ENCODE data around the gene FAM13A.

Gene FAM13A

DNA sequence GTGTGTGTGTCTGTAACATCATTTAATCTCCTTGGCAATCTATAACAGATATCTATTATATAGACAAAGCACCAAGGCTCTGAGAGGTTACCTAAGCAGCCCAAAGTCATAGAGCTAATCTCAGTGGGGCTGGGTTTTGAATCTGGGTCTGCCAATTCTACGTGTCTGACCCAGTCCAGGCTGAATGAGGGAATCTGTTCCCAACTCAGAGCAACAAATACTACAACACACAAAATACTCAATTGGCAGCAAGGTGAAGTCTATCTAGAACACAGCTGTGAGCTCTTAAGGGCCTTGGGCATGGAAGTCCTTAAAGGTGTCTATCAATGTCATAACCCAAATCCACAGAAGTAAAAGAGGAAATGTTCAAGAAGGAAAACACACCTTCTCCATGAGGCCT lies 311.8 kb downstream of the FAM13A start:
- DNase-seq (ENCODE audit: low read depth) = no peak

DNA sequence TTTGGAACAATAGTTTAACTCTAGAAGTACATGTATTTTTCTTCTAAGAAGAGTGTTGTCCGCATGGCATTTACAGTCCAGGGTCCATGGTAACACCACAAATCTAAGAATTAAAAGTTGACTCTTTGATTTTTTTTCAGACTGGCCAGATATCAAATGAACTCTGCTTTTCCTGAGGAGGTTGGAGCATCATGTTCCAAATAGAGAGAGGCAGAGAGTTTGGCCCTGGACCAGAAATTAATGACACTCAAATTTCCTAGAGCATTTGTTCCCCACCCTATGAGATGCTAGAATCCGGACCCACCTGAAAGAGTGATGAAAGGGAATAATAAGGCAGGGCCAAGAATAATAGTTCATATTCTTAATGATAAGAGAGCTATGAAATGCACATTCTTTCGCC lies 312.4 kb downstream of the FAM13A start:
- DNase-seq (ENCODE audit: low read depth) = no peak

DNA sequence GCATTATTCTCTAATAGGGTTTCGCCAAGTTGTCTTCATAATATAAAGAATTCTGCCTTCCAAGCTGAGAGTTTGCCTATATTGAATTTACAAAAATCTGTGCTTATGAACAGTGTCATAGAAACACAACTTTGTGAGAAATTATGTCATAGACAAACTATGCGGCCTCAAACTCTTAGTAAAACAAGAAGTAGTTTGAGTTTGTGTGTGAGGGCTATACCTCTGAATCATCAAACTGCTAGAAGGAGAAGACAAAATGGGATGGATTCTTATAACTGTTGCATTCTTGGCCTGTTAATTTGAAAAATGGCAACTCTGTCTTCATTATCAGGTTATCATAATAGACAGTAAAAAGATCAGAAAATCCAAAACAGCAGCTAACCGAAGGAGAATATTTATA lies 313.3 kb downstream of the FAM13A start:
- peak; percentile 40 for DNase-seq (ENCODE audit: low read depth)

DNA sequence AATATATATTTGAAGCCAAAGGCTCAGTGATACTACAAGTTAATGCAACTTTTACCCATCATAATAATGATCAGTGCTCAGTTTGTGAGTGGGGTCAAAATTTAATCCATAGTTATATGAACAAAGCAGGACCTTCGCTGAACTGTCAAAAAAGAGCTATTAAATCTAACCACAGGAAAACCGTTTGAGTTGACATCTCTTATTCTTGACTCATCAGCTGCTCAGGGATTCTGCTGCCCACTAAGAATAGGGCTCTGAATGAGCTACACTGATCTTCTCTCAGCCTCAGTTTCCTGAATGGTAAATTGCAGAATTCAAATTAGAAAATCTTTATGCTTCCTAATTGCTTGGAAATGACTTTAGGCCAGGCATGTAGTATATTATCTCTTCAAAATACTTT lies 314.4 kb downstream of the FAM13A start:
- no peak for DNase-seq (ENCODE audit: low read depth)

DNA sequence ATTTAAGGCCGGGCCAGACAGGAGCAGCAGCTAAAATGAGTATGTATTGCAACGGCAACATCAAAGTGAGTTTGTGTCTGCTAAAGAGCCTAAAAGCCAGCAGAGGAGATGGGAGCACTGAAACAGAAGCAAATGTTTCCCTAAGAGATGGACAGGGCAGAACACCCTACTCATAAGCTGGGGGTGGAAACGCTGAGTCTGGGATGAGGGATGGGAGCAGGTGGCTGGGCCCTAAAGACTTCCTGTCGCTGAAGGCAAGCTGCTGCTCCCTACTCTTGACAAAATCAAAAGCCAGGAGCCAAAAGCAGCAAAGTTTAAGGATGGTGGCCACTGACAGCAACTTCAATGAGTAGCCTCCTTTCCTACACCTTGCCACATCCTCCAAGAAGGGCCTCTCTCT lies 318.8 kb downstream of the FAM13A start:
- no peak for DNase-seq (ENCODE audit: low read depth)

DNA sequence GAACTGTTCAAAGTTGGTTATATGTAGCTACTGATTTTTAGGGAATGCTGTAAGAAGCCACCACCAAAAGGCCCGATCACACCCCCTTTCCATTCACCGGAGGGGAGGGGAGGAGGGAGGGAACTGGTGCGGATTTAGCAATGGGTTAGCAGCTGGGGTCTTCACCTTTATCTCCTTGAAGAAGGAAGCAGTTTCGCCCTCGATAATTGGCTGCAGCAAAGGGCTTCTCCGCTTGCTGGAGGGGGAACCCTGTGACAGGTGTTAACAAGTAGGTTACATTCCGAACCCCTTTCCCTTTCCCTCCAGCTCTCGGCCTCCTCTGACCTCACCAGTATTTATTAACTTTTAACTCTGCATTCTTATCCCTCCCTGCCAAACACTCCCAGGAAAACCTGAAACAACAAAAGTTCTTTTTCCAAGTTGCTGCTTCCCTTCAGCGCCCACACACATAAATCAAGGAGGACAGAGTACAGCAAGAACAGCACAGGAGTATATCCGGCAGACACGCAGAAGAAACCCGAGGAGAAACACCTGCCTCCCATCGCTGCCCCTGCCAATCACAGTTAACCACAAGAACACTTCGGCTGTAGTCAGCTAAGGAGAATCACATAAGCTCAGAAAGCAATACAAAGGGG lies 319.6 kb downstream of the FAM13A start:
- DNase-seq (ENCODE audit: low read depth) = no peak

DNA sequence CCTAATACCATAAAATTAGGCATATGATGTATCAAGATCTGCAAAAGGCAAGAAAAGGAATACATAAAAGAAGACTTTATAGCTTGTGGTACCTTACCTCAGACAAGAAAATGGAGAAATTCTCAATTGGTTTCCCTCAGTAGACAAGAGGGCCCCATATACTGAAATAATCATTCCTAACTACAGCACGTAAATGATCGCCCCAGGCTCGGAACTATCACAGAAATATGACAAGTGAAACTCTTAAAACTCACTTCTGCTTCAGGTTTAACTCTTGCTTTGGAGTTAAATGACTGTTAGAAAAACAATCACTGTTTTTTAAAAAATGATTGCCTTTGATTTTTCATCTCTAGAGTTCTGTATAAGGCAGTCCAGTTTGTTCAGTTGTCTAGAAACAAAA lies 320.7 kb downstream of the FAM13A start:
- no peak for DNase-seq (ENCODE audit: low read depth)

DNA sequence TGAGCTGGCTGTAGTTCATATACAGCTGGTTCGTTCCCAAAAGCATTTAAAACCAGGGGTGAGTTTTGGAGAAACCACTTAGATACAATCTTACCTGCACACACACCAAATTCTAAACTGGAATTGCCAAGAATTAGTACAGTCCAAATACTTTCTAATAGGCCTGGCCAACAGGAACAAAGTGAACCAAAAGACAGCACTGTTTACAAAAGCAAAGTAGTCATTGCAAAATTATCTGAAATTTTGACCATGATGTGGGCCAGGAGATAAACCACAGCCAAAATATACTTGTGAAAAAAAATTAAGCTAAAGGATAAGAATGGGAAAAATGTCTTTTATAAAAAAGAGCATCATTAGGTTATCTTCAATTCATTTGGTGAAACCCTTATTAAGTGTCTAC lies 321.4 kb downstream of the FAM13A start:
- no peak for DNase-seq (ENCODE audit: low read depth)

DNA sequence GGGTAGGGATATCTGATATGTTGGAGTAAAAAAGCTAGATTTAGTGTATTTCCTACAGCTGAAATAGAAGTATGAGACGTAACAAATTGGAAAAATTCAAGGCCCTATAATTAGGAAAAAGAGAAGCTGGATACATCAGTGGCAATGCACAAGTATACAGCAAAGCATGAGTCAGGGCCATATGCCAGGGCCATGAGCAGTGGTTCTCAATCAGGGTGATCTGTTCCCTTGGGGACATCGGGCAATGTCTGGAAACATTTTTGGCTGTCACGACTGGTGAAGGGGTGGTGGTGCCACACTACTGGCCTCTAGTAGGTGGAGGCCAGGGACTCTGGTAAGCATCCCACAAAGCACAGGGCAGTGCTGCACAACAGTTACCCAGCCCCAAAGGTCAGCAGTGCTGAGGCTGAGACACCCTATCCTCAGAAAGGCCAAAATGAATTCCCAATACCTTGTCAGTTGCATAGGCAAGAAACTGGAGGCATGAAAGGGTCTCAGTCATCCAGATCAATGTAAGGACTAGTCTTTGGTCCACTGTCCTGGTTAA lies 322.5 kb downstream of the FAM13A start:
- no peak for DNase-seq (ENCODE audit: low read depth)

DNA sequence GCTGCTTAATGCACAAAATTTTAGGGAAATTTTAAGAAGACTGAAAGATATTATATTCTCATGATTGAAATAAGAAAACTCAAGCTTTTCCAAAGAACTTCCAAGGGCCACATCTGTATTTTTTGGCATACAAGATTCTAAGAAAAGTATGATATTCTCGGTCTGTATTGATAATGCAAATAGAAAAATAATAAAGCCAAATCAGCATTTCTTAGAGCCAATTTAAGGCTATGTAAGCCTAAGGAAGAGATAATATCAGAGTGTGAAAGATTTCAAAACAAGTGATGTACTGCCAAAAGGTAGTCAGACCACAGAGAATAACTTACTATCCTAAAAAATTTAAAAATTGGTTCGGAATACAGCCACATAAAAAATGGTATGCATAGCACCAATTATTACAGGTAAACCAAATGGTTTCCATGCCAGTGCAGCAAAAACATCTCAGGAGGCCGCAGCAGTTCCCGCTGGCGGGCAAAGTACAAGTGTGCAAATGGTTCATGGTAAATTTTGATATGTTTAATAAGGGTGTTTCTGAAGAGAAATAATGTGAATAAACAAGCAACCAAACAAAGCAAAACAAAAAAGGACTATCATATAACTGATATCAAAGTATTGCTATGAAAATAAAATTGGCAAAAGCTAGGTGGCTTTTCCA lies 324.1 kb downstream of the FAM13A start:
- no peak for DNase-seq (ENCODE audit: low read depth)

DNA sequence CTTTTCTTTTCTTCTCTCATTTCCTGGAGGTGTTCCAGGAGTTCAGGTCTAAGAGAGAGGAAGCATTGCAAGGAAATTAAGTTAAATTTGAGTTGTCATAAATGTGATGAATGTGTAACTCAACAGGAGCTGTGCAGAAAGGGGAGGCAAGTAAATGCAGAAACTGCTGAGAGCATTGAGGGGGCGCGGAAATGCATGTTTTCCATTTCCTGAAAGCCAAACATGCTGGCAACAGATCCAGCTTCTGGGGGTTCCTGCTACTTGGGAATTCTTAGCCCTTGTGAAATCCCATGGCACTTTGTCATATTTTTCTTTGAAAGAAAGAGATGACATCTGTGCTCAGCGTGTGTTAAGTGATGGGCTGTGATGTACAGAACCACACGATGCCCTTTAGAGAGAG lies 325.6 kb downstream of the FAM13A start:
- DNase-seq (ENCODE audit: low read depth) = no peak

DNA sequence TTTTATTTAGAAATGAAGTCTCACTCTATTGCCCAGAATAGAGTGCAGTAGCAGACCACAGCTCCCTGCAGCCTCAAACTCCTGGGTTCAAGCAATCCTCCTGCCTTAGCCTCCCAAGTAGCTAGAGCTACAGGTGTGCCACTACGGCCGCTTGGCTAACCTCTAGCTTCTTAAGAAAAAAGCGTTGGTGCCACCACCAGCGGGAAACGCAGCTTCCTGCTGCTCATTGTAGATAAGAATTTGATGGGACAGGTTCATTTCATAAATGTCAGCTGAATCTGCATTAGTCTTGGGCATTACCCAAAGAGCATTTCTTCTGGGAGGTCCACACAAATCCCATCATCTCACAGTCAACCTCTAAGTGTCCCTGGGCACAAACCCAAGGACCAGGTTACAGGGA lies 326.2 kb downstream of the FAM13A start:
- DNase-seq (ENCODE audit: low read depth) = no peak

DNA sequence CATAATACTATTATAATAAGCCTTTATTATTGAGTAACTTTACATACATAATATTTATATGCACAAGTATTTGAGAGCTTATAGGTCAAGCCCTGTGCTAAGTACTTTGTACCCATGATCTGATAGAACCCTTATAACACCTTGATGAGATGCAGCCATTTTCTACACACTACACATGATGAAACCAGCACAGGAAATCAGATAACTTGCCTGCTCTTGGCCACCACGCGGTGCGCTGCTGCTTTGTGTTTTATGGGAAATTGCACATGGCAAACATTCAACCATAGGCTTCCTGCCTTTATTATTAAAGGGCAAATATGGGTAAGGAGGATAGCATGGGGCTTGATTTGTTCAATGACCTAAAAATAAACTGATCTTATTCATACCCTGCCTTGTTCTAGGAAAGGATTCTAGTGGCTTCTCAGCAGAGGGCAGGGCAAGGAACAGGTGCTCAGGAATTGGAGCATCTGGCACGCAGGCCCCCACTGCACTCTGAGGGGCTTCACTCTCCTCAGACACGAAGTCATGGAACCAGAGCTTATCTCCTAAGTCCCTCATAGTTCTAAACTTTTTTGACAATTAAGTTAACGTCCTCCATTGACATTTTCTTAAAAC lies 327.7 kb downstream of the FAM13A start:
- DNase-seq (ENCODE audit: low read depth) = no peak

DNA sequence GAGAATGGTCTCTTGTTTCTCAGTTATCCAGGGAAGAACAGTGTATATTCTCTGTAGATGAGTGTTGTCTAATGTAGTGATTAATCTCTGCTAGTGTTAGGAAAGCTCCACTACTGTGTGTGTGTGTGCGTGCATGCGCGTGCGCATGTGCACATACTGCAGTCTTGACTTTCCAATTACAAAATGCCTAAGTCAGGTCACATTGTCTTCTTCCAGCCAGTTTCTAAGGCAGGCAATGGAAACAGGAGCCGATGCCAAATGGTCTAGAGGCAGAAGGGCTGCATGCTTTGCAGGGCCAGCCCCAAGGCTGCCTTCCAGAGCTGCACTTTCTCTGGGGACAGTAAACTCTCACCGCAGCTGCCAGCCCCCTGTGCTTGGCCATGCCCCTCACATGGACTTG lies 328.8 kb downstream of the FAM13A start:
- no peak for DNase-seq (ENCODE audit: low read depth)

DNA sequence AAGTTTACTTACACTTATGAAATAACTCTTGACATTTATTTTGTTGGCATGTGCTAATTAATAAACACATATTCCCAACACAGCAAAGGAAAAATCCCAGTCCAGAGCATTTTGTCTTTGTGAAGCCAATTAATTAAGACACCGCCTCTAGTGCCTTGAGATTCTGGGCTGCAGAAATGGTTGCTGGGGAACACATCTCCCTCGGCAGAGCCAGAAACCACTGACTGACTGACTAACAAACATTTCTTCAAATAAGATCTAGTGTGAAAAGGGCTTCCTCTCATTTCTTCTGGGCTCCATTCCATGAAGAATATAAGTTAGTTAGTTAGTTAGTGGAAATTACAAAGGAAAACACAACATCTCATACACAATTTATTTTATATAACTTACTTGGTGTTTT lies 331.0 kb downstream of the FAM13A start:
- no peak for DNase-seq (ENCODE audit: low read depth)

DNA sequence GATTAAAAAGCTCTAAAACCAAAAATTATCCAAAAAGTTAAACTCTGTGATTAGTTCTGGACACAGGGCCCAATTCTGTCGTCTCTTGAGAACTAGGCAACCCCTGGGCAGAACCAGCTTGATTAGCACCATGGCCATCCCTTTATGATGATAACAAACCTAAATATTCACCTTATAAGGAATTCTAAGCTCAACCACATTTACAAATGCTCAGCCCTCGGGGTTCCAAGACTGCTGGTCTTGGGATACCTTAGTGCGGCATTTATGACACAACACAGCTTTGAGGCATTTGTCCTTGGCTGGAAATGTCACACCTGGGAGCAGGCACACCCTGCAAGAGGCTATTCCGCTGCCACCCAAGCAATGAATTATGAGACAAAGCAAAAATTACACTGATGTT lies 331.8 kb downstream of the FAM13A start:
- DNase-seq (ENCODE audit: low read depth) = no peak

DNA sequence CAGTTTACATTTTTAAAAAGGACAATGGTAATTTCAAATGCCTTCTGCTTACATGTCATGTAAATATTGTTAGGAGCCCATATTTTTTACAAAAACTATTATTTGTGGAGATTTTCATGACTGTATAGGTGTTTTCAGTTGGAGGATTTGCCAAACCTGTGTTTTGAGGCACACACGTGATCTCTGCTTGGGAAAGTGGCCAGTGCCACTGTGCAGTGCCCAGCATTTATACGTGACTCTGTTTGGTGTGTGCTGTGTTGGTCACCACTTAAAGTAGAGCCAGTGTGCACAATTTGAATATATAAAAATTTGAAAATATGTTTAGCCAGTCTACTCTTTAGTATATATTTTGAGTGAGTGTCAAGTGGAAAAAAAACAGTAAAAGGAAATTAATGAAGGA lies 332.6 kb downstream of the FAM13A start:
- DNase-seq (ENCODE audit: low read depth) = no peak

DNA sequence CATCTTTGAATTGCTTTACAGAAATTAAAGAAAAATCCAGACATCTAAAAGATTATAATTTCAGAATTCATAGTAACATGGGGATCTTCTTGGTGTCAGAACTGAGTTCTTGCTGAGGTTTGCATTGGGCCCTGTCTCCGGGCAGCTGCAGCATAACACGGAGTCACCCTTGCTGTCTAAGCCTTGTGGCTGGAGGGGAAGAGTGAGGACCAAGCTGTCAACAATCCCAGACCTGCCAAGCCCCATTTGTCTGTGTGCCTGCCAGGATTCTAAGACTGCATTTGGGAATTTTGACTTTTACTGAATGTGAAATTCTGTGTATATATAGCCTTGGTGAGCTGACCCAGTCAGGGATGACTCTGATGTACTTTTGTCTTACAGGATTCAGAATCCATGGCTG lies 334.2 kb downstream of the FAM13A start:
- DNase-seq (ENCODE audit: low read depth) = no peak

DNA sequence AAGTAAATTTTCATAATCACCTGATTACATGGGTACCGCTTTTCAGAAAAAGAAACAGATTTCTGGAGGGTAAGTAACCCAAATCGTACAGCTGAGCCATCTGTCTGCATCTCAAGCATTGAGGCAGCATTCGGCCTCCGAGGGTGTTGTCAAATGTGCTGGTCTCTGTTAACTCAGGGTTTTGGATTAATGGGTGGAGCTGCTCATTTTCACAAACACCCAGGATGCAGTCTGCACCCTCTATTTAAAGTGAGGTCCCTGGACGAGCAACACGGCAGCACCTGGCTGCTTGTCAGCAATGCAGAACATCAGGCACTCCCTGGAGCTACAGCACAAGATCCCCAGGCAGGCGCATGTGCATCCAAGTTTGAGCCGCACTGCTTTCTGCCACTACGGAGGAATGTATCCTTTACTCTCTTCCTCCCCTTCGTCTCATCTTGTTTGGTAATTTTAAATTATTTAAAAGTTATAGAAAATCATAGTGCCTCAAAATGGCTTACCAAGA lies 334.7 kb downstream of the FAM13A start:
- DNase-seq (ENCODE audit: low read depth) = no peak

DNA sequence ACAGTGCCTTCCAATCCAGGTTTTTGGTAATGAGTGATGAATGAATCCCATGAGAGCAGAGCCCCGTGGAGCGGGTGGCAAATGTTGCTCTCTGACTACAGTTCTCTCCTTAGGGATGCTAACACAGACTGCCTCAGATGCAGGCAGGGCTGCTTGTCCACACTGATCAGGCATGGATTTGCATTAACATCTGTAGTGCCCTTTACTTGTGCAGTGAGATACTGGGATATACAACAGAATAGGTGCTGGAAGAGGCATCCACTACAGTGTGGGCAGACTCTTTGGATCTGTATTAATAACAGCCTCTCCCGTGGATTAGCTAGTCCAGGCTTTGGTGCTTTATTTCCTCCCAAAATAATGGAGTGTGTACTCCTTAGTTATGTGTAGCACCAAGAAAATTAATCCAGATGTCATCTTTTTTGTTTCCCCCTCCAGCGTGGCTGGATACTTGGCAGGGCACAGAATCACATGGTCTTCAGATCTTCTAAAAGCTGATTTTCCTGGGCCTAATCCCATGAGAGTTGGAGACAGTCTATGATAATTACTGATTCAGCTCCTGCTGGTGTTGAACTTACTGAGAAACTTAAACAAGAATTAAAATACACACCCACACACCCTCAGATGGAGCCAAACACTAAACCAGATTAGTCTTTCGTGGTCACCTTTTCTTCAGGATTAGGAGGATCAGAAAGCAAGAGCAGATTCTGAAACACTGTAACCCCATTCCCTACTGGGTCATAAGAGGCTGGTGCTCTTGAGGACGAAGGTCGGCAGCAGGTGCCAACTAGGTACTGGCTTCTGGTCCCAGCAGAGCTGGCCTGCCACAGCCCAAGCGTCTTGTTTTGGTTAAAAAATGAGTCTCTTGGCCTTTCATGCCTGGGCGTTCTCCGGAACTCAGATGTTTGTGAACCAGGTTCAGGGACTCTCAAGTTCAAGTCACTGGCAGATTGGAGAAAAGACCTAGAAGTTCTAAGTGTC lies 336.2 kb downstream of the FAM13A start:
- DNase-seq (ENCODE audit: low read depth) = no peak

DNA sequence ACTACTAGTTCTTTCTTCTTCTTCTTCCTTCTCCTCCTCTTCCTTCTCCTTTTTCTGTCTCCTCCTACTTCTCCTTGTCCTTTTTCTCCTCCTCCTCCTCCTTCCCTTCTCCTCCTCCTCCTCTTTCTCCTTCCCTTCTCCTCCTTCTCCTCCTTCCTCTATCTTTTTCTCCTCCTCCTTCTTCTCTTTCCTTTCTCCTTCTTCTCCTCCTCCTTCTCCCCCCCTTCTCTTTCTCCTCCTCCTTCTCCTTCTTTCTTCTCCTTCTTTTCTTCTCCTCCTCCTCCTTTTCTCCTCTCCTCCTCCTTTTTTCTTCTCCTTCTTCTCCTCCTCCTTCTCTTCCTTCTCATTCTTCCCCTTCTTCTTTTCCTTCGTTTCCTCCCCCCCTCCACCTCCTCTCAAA lies 337.6 kb downstream of the FAM13A start:
- DNase-seq (ENCODE audit: low read depth) = no peak

DNA sequence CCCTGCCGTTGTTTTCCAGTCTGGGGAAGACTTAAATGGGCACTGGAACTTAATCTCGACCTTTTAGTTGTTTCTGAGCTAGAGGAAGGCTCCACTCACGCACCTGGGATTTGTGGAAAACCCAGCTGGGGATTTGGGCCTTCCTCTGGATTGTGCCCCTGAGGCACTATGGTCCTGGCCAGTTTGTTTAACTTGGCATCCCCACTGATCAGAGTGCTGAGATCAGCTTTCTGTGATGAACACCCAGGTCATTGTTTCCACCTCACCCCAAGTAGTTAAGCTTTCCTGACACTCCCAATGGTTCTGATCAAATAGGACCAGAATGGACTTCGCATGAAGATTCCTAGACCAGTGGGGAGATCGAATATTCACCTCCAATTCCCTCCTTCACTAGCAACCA lies 338.9 kb downstream of the FAM13A start:
- no peak for DNase-seq (ENCODE audit: low read depth)
